Type B pancreatic cell (in vitro differentiated cells): Measurements from ENCODE around the gene RTN4R. TPM values are rescaled to one million over a fixed set of nuclear protein-coding genes. Genes with fewer than 3 reads are reported as not detected.
"Not testable (repeated sequence)": the region's sequence is repeated elsewhere in the genome, so short reads cannot be mapped to it uniquely, and the experiment has no call there.

Source experiments
- DNase-seq: peaks from one replicate; pipeline ENCODE4 v3.0.0; 2021; ENCODE audit warnings: mixed read lengths; ENCODE audit not compliant: unreplicated experiment; ENCODE audit errors: extremely low spot score
- H3K27ac Mint-ChIP-seq: 2 replicates; pipeline ENCODE4 v1.8.0; 2021; ENCODE audit warnings: mild to moderate bottlenecking, mixed read lengths
- H3K27me3 Mint-ChIP-seq: 2 replicates; pipeline ENCODE4 v1.8.0; 2021; ENCODE audit warnings: mixed read lengths
- H3K36me3 Mint-ChIP-seq: 2 replicates; pipeline ENCODE4 v1.8.0; 2021; ENCODE audit warnings: mixed read lengths
- H3K4me1 Mint-ChIP-seq: one replicate; pipeline ENCODE4 v1.8.0; 2021; ENCODE audit warnings: mixed read lengths; ENCODE audit not compliant: unreplicated experiment
- H3K4me3 Mint-ChIP-seq: 2 replicates; pipeline ENCODE4 v1.8.0; 2021; ENCODE audit warnings: mild to moderate bottlenecking, mixed read lengths
- H3K9me3 Mint-ChIP-seq: 2 replicates; pipeline ENCODE4 v1.8.0; 2021; ENCODE audit warnings: mixed read lengths
- CTCF ChIP-seq: fragments of 200-600 bp; sonication (generic); conservative IDR thresholded peaks from 2 replicates; pipeline ENCODE4 v1.5.0; 2021; ENCODE audit warnings: antibody characterized with exemption, mild to moderate bottlenecking
- total RNA-seq: library from RNA; stranded (reverse); gene quantifications from 2 replicates; pipeline ENCODE4 v1.2.1, GENCODE V29; 2021; ENCODE audit warnings: low replicate concordance

The RTN4R gene
- total RNA-seq, 1 donor from 2014 or later = 9.0 TPM

GRCh38 chr22:20283674-20284066, 15.6 kb upstream of the RTN4R start:
- no peak overlapping the region for H3K27ac Mint-ChIP-seq

GRCh38 chr22:20282901-20283673, 15.0 kb upstream of the RTN4R start:
- H3K4me3 Mint-ChIP-seq = no peak overlapping the region
- no peaks in the 10 kb centered on the region for H3K9me3 Mint-ChIP-seq
- DNase-seq = no peak
- no peaks in the 10 kb centered on the region for H3K36me3 Mint-ChIP-seq
- peaks cover 3% of the 10 kb centered on the region for H3K27me3 Mint-ChIP-seq
- TF ChIP-seq CTCF = no peak
- no peaks in the 10 kb centered on the region for H3K4me1 Mint-ChIP-seq
- H3K27ac Mint-ChIP-seq = no peak overlapping the region

More at GRCh38 chr22:20283674-20284066, 15.6 kb upstream of the RTN4R start:
- no peak for TF ChIP-seq CTCF
- Mint-ChIP-seq H3K4me1 (no peaks in the 10 kb centered on the region), H3K36me3 (no peaks in the 10 kb centered on the region), H3K27me3 (peaks cover 3% of the 10 kb centered on the region), H3K4me3 (no peak overlapping the region), H3K9me3 (no peaks in the 10 kb centered on the region)
- DNase-seq = no peak

GRCh38 chr22:20281891-20282290, 13.8 kb upstream of the RTN4R start:
- H3K27ac Mint-ChIP-seq = no peak overlapping the region
- H3K4me1 Mint-ChIP-seq = no peaks in the 10 kb centered on the region
- peaks cover 3% of the 10 kb centered on the region for H3K27me3 Mint-ChIP-seq
- no peak for DNase-seq
- TF ChIP-seq CTCF = no peak
- no peak overlapping the region for H3K4me3 Mint-ChIP-seq
- no peaks in the 10 kb centered on the region for H3K36me3 Mint-ChIP-seq
- H3K9me3 Mint-ChIP-seq = no peaks in the 10 kb centered on the region

GRCh38 chr22:20281473-20281872, 13.4 kb upstream of the RTN4R start:
- H3K4me3 Mint-ChIP-seq, DNase-seq, H3K27me3 Mint-ChIP-seq, H3K9me3 Mint-ChIP-seq, H3K4me1 Mint-ChIP-seq, H3K27ac Mint-ChIP-seq, H3K36me3 Mint-ChIP-seq: not testable (repeated sequence)

GRCh38 chr22:20280866-20281265, 12.7 kb upstream of the RTN4R start:
- Mint-ChIP-seq H3K4me1 (no peaks in the 10 kb centered on the region), H3K4me3 (no peak overlapping the region), H3K27ac (no peak overlapping the region), H3K9me3 (no peaks in the 10 kb centered on the region), H3K27me3 (peaks cover 3% of the 10 kb centered on the region), H3K36me3 (no peaks in the 10 kb centered on the region)
- DNase-seq = no peak
- TF ChIP-seq CTCF = no peak

- not testable (repeated sequence) for H3K27me3 Mint-ChIP-seq, H3K27ac Mint-ChIP-seq, H3K36me3 Mint-ChIP-seq, H3K4me3 Mint-ChIP-seq, H3K9me3 Mint-ChIP-seq, DNase-seq, H3K4me1 Mint-ChIP-seq
Measured at GRCh38 chr22:20280163-20280562, 12.0 kb upstream of the RTN4R start.
